ENCODE data around the gene AFAP1. TPM values are rescaled to one million over a fixed set of nuclear protein-coding genes. Genes with fewer than 3 reads are reported as not detected.

Gene AFAP1
- total RNA-seq, 1 donor from 2014 or later = 6.7 TPM

DNA sequence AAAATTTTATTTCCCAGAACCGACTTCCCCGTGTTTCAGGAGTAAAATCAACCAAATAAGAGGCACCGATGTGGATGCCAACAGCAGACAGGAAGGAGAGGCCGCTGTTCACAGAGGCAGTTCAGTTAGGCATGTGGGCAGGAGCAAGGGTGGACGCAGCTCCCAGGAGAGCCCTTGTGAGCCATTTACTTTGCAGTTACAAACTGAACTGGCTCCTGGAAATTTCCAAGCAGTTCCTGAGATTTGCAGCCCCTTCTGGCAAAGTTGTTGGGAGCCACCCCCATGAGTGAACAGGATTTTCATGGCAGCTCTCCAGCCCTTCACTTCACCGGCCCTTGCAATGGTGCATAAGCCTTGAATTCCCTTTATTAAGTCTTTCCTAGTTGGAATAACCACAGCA lies 189.1 kb downstream of the AFAP1 start:
- Histone ChIP-seq H3K79me2 (ENCODE audit: low read depth) (no peaks in the 10 kb centered on the region), H3K27me3 (no peaks in the 10 kb centered on the region), H4K20me1 (ENCODE audit: low read depth) (no peaks in the 10 kb centered on the region), H3F3A (ENCODE audit: low read depth) (no peaks in the 10 kb centered on the region), H3K4me2 (no peak overlapping the region), H2AFZ (replicated peaks) (no peak overlapping the region), H3K9ac (no peak overlapping the region), H3K36me3 (no peaks in the 10 kb centered on the region), H3K4me1 (no peaks in the 10 kb centered on the region), H3K4me3 (no peak overlapping the region), H3K27ac (no peak overlapping the region), H3K9me3 (ENCODE audit: low read depth) (no peaks in the 10 kb centered on the region)
- H3K36me3 Mint-ChIP-seq = no peaks in the 10 kb centered on the region
- no peak overlapping the region for H3K27ac Mint-ChIP-seq
- no peak overlapping the region for H3K4me3 Mint-ChIP-seq
- peaks cover 2% of the 10 kb centered on the region for H3K4me1 Mint-ChIP-seq
- H3K27me3 Mint-ChIP-seq (ENCODE audit: insufficient read depth, low read depth) = peaks cover 19% of the 10 kb centered on the region
- DNase-seq (ENCODE audit: low spot score) = no peak
- no peak for TF ChIP-seq EZH2 (IDR thresholded peaks at IDR 0.05)
- TF ChIP-seq, protein P1, sequence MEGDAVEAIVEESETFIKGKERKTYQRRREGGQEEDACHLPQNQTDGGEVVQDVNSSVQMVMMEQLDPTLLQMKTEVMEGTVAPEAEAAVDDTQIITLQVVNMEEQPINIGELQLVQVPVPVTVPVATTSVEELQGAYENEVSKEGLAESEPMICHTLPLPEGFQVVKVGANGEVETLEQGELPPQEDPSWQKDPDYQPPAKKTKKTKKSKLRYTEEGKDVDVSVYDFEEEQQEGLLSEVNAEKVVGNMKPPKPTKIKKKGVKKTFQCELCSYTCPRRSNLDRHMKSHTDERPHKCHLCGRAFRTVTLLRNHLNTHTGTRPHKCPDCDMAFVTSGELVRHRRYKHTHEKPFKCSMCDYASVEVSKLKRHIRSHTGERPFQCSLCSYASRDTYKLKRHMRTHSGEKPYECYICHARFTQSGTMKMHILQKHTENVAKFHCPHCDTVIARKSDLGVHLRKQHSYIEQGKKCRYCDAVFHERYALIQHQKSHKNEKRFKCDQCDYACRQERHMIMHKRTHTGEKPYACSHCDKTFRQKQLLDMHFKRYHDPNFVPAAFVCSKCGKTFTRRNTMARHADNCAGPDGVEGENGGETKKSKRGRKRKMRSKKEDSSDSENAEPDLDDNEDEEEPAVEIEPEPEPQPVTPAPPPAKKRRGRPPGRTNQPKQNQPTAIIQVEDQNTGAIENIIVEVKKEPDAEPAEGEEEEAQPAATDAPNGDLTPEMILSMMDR (IDR thresholded peaks at IDR 0.05) = no peak
- no peak for TF ChIP-seq EZH2phosphoT487 (IDR thresholded peaks at IDR 0.05)
- no peaks in the 10 kb centered on the region for H3K9me3 Mint-ChIP-seq

DNA sequence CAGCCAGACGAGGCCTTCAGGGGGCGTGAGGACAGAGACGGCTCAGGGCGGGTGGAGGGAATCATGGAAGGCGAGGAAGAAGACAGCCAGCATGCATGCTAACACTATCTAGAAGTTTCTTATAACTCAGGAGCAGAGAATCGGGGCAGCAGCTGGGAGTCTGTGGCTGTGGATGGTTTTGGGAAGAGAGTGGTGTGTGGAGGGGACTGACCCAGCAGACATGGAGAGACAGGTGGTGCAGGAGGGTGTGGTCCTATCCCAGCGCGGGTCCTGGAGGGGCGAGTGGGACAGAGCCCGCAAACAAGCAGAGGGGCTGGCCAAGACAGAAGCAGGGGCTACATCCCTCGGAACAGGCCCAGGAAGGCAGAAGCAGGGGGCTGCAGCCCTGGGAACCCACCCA lies 192.1 kb downstream of the AFAP1 start:
- H2AFZ ChIP-seq (replicated peaks) = no peak overlapping the region
- H3K4me3 ChIP-seq = no peak overlapping the region
- peaks cover 2% of the 10 kb centered on the region for H3K36me3 Mint-ChIP-seq
- TF ChIP-seq, protein P1 (IDR thresholded peaks at IDR 0.05) = no peak
- H3F3A ChIP-seq (ENCODE audit: low read depth) = no peaks in the 10 kb centered on the region
- no peaks in the 10 kb centered on the region for H3K79me2 ChIP-seq (ENCODE audit: low read depth)
- no peaks in the 10 kb centered on the region for H3K4me1 ChIP-seq
- H3K36me3 ChIP-seq = no peaks in the 10 kb centered on the region
- H3K27ac ChIP-seq = no peak overlapping the region
- peaks cover 1% of the 10 kb centered on the region for H3K9me3 Mint-ChIP-seq
- no peaks in the 10 kb centered on the region for H3K9me3 ChIP-seq (ENCODE audit: low read depth)
- H3K4me1 Mint-ChIP-seq = peaks cover 5% of the 10 kb centered on the region
- H3K27me3 ChIP-seq = no peaks in the 10 kb centered on the region
- H3K27me3 Mint-ChIP-seq (ENCODE audit: insufficient read depth, low read depth) = peaks cover 9% of the 10 kb centered on the region
- no peaks in the 10 kb centered on the region for H4K20me1 ChIP-seq (ENCODE audit: low read depth)
- no peak overlapping the region for H3K4me3 Mint-ChIP-seq
- no peak overlapping the region for H3K4me2 ChIP-seq
- H3K9ac ChIP-seq = no peak overlapping the region
- no peak for DNase-seq (ENCODE audit: low spot score)
- H3K27ac Mint-ChIP-seq = no peak overlapping the region

DNA sequence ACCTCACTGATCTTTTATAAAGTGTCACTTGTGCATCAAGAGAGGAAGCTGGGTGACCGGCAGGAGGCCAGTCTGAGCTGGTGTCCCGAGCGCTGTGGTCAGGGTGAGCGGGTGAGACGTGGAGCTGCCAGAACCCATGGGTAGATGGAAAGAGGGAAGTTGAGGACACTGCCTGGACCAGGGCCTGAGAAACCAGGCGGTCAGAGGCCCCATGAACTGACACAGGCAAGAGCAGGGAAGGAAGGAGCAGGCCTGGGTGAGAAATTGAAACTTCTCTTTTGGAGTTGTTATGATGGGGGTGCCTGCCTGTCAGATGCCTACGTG lies 192.6 kb downstream of the AFAP1 start:
- Histone ChIP-seq H3K4me3 (no peak overlapping the region), H3K27ac (no peak overlapping the region), H3K4me2 (no peak overlapping the region), H3K9ac (no peak overlapping the region), H2AFZ (replicated peaks) (no peak overlapping the region), H4K20me1 (ENCODE audit: low read depth) (no peaks in the 10 kb centered on the region), H3K27me3 (no peaks in the 10 kb centered on the region), H3F3A (ENCODE audit: low read depth) (no peaks in the 10 kb centered on the region), H3K9me3 (ENCODE audit: low read depth) (no peaks in the 10 kb centered on the region), H3K79me2 (ENCODE audit: low read depth) (no peaks in the 10 kb centered on the region), H3K4me1 (no peaks in the 10 kb centered on the region), H3K36me3 (no peaks in the 10 kb centered on the region)
- Mint-ChIP-seq H3K4me3 (no peak overlapping the region), H3K4me1 (peaks cover 5% of the 10 kb centered on the region), H3K36me3 (peaks cover 2% of the 10 kb centered on the region), H3K9me3 (peaks cover 1% of the 10 kb centered on the region), H3K27me3 (ENCODE audit: insufficient read depth, low read depth) (peaks cover 8% of the 10 kb centered on the region), H3K27ac (no peak overlapping the region)
- TF ChIP-seq EZH2 (IDR thresholded peaks at IDR 0.05) (no peak), EZH2phosphoT487 (IDR thresholded peaks at IDR 0.05) (no peak)
- TF ChIP-seq, protein P1 (IDR thresholded peaks at IDR 0.05) = no peak
- DNase-seq (ENCODE audit: low spot score) = no peak

Data from neural progenitor cell (in vitro differentiated cells).